ENCODE measurements around the gene ATAD3C.

DNA sequence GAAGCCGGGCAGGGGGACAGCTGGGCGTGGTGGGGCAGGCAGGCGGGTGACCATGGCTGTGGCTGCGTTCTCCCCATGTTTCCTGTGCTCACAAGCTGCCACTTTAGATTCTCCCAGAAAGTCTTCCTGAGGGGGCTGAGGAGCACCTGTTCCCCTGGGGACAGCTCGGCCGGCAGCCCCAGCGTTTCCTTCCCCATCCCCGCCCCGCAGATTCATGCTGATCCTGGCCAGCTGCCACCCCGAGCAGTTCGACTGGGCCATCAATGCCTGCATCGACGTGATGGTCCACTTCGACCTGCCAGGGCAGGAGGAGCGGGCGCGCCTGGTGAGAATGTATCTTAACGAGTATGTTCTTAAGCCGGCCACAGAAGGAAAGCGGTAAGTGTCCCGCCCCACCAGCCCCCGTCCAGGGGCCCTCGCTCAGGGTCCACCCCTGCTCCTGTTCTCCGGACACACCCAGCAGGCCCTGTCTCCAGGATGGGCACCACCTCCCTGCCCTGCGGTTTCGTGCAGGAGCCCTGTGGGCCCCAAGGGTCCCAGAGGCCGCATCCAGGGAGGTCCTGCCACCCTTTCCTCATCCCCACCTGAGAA is 11.1 kb downstream of the ATAD3C start:
- TF ChIP-seq, protein P1, sequence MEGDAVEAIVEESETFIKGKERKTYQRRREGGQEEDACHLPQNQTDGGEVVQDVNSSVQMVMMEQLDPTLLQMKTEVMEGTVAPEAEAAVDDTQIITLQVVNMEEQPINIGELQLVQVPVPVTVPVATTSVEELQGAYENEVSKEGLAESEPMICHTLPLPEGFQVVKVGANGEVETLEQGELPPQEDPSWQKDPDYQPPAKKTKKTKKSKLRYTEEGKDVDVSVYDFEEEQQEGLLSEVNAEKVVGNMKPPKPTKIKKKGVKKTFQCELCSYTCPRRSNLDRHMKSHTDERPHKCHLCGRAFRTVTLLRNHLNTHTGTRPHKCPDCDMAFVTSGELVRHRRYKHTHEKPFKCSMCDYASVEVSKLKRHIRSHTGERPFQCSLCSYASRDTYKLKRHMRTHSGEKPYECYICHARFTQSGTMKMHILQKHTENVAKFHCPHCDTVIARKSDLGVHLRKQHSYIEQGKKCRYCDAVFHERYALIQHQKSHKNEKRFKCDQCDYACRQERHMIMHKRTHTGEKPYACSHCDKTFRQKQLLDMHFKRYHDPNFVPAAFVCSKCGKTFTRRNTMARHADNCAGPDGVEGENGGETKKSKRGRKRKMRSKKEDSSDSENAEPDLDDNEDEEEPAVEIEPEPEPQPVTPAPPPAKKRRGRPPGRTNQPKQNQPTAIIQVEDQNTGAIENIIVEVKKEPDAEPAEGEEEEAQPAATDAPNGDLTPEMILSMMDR (IDR thresholded peaks at IDR 0.05; ENCODE audit: control extremely low read depth in 1 of 3, insufficient read depth in 1 of 3, low read depth in 1 of 3, low read length in 3 of 3) = no peak
- TF ChIP-seq SRF (IDR thresholded peaks at IDR 0.05; ENCODE audit: low read depth, low read length) (no peak), PHF8 (conservative IDR thresholded peaks at IDR 0.05; ENCODE audit: low read depth, low read length) (no peak), EGR1 (IDR thresholded peaks at IDR 0.05; ENCODE audit: borderline replicate concordance, low read depth, low read length) (no peak)
- TF ChIP-seq, protein P2, sequence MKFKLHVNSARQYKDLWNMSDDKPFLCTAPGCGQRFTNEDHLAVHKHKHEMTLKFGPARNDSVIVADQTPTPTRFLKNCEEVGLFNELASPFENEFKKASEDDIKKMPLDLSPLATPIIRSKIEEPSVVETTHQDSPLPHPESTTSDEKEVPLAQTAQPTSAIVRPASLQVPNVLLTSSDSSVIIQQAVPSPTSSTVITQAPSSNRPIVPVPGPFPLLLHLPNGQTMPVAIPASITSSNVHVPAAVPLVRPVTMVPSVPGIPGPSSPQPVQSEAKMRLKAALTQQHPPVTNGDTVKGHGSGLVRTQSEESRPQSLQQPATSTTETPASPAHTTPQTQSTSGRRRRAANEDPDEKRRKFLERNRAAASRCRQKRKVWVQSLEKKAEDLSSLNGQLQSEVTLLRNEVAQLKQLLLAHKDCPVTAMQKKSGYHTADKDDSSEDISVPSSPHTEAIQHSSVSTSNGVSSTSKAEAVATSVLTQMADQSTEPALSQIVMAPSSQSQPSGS (IDR thresholded peaks at IDR 0.05; ENCODE audit: low read length) = no peak

Data from H1 (cell line).